EH (cell line): Measurements from ENCODE around the gene COPS9.

ENCODE experiments used
- DNase-seq: peaks from one replicate; pipeline ENCODE4 v3.0.0-alpha.2; 2015; ENCODE audit warnings: low read depth

The COPS9 gene

GRCh38 chr2:240107477-240107796 is 28.7 kb downstream of the COPS9 start:
- DNase-seq = no peak

- no peak for DNase-seq
These were observed 29.2 kb downstream of the COPS9 start for GRCh38 chr2:240106765-240107476.

GRCh38 chr2:240105982-240106381 is 30.1 kb downstream of the COPS9 start:
- DNase-seq = no peak

DNA sequence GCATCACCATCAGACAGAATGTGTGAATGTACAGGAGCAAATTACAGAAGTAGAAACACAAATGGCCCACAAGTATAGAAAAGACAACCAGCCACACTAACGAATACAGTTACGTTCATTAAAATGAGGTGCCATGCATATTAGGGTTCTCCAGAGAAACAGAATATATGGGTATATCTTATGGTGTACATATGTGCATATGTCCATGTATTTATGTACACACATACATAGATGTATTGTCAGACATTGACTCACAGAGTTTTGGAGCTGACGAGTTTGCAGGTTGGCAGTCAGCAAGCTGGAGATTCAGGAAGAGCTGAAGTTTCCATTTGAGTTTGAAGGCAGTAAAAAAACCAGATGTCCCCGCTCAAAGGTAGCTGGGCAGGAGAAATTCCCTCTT is 33.0 kb downstream of the COPS9 start:
- no peak for DNase-seq

GRCh38 chr2:240098349-240098748 is 37.8 kb downstream of the COPS9 start:
- no peak for DNase-seq

DNA sequence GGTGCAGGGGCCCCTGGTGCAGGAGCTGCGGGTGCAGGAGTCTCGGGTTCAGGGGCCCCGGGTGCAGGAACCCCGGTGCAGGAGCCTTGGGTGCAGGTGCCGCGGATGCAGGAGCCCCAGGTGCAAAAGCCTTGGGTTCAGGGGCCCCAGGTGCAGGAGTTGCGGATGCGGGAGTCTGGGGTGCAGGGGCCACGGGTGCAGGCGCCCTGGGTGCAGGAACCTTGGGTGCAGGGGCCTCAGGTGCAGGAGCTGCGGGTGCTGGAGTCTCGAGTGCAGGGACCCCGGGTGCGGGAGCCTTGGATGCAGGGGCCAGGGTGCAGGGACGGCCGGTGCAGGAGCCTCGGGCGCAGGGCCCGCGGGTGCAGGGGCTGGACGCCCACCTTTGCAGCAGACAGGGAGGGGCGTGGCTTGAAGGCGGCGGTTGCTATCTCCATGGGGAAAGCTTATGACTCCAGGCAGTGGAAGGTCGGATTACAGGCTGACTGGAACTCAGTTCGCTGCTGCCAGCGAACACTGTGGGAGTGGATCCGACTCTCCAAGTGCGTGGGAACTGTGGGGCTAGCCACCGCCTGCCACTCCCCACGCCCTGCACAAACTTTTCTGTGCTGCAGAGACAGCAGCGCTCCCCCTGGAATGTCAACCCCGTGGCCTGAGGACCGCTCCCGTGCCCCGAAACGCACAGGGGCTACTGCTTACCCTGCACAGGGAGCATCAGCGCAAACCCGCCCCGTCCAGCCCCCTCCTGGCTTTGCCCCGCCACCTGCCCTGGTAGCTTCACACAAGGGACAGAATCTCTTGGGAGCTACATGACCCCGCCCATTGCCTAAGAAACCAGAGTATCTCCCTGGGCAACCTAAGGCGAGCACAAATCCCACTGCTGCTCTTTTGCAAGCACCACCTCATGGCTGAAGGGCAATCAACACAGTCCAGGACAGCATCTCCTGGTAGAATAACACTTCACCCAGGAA is 40.3 kb downstream of the COPS9 start:
- no peak for DNase-seq

GRCh38 chr2:240089306-240089705 is 46.8 kb downstream of the COPS9 start:
- no peak for DNase-seq

DNA sequence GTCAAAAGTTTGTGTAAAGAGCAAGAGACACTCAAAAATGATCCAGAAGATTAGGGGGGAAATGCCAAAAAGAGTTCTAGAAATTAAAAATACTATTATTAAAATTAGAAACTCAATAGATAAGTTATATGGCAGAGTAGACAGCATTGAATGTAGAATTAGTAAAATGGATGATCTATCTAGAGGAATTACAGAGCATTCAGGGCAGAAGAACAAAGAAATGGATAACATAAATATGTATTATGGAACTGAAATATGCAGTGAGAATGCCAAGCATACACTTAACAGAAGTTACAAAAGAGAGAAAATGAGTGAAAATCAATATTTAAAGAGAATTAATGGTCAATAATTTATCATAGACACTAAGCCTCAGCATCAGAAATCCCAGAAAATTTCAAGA is 49.5 kb downstream of the COPS9 start:
- no peak for DNase-seq
